GM19324 (cell line): Measurements from ENCODE around the gene PRR35.

Experiments
- ATAC-seq: cut with Tn5 transposase; IDR thresholded peaks from one replicate; pipeline ENCODE4 v1.9.1; 2021; ENCODE audit warnings: mild to moderate bottlenecking, moderate library complexity; ENCODE audit not compliant: unreplicated experiment, low FRiP score

The PRR35 gene

DNA sequence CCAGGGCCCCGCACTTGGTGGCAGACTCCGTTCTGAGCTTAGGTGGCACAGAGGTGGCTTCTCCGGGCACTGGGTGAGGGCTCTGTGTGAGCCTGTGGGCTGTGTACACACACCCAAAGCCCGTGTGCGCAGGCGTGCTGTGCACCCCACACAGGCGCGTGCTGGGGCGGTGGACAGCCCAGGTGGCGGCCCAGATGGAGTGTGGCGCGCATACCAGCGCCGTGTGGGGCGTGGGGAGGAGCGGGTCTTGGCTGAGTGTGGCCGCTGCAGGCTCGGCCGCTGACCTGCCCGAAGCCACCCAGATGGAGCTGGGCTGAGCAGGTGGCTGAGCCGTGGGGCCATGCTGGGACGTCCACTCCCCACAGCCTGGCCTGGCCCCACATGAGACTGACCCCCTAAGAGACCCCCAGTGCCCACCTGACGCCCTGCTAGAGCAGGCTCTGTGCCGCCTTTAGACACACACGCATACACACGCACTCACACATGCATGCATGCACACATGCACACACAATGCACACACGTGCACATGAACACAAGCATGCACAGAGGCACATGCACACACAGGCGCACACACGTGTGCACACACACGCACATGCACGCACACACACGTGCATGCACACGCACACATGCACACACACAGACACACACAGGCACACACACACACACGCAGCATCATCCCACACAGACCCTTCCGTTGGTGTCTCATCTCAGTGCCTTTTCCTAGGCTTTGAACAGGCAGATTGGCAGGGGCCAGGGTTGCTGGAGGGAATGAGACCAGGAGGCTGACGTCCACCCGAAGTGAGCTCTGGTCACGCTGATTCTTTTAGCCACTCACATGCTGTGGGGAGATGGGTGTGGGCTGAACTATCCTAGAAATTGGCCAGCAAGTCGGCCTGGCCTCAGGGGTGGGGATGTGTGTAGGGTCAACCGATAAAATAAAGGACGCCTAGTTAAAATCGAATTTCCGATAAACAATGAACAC, 2.1 kb downstream of the PRR35 start:
- no peak for ATAC-seq

DNA sequence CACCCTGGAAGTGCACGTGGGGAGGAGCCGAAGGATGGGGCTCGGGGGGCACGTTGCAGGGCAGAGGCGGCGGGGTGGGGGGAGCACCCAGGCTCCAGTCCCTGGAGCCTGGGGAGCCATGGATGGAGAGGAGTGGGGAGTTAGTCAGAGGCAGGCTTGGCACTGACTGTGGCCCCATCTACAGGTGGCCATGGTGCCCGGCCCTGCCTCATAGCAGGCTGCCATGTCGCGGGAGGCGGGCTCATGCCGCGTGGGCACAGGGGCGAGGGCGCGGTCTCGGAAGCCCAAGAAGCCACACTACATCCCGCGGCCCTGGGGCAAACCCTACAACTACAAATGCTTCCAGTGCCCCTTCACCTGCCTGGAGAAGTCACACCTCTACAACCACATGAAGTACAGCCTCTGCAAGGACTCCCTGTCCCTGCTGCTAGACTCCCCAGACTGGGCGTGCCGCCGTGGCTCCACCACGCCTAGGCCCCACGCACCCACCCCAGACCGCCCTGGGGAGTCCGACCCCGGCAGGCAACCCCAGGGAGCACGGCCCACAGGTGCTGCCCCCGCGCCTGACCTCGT, 3.0 kb downstream of the PRR35 start:
- no peak for ATAC-seq

DNA sequence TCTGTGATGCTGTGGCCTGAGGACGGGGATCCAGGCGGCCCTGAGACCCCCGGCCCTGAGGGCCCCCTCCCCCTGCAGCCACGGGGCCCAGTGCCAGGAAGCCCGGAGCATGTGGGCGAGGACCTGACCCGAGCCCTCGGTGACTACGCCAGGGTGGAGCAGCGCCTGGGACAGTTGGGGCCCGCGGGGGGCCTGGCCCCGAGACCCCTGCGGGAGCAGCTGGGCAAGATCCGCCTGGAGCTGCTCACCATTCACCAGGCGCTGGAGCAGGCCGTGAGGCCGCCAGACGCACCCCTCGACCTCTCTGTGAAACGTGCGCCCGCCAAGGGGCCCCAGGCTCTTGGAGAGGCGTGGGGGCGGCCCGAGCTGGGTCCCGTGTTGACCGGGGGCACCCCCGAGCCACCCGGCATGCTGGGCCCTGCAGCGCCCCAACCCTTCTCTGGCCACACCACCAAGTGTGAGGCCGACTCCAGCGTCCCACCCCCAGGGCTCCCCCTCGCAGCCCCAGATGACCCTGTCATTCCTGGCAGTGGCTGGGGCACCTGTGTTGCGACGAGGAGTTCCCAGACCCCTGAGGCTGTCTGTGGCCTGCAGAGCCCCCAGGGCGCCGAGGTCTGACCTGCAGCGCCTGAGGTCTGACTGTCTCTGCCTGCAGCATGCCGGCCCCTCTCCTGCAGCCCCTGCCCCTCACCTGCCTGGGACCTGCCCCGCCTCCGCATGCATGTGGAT, 4.7 kb downstream of the PRR35 start:
- ATAC-seq: no peak

DNA sequence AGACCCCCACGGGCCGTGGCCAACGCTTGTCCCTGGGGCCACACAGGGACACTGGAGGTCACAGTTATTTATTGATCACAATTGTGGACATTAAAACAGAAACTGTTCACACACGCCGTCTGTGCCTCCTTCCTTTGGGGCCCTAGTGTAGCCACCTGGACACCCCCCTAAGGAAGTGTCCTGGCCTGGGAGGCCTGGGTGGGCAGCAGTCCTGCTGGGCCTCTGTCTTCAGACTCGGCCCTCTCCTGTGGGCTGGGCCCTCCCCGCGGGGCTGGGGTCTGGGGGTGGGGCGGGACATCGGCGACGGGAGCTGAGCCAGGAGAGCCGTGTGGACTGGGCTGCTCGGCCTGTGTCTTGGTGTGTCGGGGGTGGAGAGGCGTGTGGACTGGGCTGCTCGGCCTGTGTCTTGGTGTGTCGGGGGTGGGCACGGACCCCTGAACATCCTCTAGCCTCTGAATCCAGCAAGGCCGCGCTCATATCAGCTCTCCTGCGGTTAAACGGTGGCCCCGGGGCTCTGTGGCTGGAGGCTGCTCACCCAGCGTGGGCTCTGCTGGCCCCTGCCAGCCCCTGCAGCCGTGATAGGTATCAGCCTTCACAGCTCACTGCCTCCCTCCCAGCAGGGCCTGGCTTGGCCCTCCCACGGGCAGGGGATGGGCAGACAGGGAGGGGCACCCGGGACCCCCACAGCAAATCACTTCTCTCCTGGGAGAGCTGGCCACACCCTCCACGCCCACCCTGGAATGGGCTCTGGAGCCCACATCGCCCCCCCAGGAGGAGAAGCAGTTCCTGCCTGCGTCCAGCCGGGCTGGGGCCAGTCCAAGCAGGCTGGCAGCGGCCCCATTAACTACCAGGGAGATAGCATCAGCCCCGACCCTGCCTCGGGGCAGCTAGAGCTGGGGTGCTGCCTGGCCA, 5.5 kb downstream of the PRR35 start:
- ATAC-seq: no peak

DNA sequence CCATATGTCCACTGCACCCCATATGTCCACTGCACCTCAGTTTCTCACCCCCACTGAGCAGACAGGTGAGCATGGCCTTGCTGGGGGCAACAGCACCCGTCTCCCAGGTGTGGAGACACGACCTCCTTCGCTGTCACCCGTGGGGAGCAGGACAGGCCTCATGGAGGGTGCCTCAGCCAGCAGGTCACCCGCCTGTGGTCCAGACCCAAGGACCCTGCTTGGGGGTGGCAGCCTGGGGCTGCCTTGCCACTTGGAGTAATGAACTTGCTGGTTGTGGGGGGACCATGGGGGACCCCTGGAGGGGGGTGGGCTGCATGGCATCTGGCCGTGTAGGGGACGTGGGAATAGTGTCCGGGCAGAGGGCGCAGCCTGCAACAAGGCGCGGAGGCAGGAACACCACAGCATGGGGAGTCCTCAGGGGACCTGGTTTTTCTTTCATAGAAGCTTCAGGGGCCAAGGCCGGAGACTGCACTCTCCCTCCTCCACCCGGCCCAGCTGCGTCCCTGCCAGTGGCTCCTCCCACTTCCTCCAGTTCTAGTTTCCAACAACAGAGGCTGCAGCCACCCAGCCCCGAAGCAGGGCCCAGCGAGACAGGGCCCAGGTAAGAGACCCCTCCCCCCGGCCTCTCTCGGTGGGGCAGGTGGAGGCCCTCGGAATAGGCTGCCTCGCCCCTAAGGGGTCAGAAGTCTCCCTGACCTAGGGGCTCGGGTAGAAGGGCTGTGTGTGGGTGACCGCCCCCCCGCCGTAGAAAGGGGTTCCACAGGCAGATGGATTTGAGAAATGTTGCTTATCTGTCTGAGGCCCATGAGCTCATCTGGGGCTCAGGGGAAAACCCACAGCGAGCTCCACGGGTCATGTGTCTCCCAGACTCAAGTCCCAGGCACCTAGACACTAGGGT, 6.5 kb downstream of the PRR35 start, which contains the start of gene NHLRC4:
NHLRC4 (plus strand) TSS at position 531 of the 898 bp plus-strand sequence. CDS start 1,043 bp downstream, outside the sequence.
- no peak for ATAC-seq

DNA sequence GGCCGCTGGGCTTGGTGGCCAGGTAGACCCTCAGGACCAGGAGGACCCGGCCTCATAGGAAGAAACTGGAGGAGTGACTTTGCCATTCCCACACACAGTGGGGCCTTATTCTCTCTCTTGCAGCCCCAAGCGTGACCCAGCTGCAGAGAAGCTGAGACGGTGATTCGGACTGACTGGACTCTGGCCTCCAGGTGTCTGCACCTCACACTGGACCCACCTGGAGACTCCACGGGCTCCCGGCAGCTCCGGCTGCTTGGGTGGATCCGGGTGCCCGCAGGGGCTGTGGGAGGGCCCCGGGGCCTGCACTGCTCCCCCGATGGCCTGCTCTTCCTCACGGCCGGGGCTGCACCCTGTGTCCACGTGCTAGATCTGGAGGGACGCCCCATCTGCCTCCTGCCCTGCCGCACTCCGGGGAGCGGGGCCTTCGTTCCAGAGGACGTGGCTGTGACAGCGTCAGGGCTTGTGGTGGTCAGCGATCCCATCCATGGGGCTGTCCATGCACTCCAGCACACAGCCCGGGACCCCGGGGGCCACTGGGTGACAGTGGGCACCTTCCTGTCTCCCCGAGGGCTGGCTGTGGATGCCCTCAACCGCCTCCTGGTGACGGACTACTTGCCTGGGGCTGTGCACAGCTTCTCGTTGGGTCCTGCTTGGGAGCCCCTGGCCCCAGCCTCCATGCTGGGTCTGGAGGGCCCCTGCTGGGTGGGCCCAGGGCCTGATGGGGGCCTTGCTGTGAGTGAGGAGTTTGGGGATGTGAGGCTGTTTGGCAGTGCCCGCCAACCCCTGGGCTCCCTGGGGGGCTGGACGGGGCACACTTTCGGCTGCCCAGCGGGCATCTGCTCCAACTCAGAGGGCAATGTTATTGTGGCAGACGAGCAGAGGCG, 7.4 kb downstream of the PRR35 start:
- no peak for ATAC-seq

DNA sequence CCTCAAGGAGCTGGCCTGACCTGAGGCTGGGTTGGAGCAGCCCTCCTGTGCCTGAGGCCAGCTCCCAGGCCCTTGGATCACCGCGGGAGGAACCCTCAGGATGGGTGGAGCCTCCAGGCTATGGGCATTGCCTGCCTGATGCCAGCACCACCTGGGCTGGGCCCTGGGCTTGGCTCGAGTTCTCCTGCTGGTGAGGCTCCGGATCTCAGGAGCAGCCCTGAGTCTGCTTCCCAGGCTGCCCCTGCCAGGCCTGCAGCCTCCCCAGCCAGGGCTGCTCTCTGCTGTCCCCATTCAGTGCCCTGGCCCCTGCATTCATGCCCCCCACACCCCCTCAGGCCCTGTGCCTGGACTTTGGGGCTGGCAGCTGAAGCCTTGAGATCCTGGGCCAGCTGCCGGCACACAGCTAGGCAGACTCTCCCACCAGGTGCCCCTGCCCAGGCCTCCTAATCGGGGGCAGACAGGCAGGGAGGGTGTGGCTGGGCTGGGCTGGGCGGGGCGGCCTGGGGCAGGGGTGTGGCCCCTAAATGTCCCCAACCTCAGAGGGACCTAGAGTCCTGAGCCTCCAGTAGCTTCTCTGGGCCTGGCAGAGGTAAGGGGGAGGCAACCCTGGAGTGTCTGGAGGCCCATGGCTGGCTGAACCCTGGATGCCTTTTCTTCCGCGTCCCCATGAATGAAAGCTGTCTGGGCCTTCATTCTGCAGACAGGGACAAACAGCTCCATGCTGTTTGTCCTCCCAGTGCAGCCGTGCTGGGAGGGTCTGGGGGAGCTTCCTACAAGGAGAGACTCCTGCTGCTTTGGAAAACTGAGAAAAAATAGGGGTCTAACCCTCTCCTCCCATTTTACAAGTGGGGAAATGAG, 8.4 kb downstream of the PRR35 start:
- no peak for ATAC-seq

DNA sequence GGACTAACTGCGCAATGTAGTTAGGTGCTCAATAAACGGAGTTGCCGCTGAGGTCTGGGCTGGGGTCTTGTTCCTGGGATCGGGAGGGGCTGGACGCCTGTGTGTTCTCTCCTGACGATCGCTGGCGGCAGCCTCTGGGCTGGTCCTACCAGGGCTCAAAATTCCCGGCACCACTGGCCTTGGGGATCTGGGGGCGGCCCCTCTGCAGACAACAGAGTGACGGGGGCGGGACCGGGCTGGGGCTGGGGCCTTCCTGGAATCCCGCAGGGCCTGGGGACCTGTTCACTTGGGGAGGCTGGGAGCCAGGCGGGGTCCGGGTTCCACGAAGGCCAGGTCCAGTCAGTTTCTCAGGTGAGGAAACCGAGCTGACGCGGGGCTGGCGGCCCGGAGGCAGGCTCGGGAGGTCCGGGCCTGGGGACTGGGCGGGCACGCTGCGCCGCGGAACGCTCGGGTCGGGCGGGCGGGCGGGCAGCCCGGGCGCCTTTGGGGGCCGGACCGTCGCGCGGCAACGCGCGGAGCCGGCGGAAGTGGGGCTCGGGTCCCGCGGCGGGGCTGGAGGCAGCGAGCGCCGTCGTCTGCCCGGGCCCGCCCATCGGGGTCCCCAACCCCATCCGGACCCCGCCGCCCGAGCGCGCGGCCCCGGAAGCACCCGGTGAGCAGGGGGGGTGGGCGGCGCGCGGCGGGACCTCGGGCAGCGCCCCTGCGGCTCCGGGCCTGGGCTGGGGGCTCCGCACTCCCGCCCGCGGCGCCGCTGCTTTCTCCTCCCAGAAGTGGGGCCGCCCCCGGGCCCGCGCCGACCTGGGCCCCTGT, 9.5 kb downstream of the PRR35 start, which contains the start of gene PIGQ:
PIGQ (plus strand) TSS at position 524 of the 810 bp plus-strand sequence. CDS start 4,107 bp downstream, outside the sequence.
- peak; percentile 40 for ATAC-seq

DNA sequence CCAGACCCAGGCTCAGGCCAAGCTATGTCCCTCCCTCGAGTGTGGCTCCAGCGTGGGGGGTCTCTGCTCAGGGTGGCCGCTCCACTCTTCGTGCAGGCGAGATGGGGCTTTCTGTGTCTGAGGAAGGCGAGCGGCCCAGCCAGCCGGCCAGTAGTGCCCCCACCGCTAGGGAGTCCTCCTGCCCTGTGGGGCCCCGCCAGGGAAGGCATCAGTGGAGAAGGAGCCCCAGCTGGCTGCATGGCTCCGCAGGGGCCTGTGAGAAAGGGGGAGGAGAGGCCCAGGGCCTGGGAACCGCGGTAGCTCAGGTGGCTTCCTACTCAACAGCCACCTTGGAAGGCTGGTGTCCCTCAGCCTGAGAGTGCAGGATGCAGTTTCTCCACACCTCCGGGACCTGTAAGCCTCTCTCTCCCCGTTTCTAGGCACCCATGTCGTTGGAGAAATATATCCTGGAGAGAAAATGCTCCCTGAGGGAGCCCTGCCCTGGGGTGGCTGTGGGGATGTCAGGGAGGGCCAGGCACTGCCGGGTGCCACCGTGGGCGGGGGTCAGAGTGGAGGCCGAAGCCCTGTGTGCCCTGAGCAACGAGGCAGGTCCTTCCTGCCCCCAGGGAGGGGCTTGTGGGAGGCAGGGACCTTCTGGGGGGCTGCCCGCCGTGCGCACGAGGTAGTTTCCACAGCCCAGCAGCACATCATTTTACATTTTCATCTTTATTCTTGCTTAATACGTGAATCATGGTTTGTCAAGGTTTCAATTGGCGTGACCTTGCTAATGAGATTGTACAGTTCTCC, 12.9 kb downstream of the PRR35 start:
- ATAC-seq: no peak

DNA sequence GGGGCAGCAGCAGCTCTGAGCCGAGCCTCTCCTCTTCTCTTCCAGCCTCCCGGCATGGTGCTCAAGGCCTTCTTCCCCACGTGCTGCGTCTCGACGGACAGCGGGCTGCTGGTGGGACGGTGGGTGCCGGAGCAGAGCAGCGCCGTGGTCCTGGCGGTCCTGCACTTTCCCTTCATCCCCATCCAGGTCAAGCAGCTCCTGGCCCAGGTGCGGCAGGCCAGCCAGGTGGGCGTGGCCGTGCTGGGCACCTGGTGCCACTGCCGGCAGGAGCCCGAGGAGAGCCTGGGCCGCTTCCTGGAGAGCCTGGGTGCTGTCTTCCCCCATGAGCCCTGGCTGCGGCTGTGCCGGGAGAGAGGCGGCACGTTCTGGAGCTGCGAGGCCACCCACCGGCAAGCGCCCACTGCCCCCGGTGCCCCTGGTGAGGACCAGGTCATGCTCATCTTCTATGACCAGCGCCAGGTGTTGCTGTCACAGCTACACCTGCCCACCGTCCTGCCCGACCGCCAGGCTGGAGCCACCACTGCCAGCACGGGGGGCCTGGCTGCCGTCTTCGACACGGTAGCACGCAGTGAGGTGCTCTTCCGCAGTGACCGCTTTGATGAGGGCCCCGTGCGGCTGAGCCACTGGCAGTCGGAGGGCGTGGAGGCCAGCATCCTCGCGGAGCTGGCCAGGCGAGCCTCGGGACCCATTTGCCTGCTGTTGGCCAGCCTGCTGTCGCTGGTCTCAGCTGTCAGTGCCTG, 14.0 kb downstream of the PRR35 start:
- ATAC-seq: no peak

DNA sequence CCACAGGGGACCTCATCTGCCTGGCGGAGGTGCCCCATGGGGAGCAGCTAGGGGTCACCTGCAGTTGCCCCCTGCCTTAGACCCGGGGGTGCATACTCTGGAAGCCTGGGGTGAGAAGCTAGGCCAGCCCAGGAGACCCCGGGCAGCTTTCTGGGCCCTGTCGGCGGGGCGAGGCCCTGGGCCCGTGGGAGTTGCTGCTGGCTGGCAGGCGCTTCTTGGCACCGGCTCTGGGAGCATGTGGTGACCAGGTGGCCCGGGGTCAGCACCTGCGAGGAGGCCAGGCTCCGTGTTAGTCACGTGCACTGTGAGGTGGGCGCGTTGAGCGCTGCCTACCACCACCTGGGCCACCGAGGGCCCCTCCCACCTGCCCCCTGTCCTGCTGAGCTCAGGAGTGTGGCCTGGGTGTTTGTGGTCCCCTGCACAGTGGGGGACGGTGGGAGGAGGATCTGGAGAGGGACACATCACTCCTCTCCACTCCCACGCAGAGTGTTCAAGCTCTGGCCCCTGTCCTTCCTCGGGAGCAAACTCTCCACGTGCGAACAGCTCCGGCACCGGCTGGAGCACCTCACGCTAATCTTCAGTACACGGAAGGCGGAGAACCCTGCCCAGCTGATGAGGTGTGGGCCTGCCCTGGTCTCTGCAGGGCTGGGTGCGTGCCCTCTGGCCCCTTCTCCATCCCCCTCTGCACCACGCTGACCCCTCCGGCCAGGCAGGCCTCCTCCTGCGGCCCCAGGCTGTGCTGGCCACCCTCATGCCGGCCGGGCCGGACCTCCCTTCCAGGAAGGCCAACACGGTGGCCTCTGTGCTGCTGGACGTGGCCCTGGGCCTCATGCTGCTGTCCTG, 15.4 kb downstream of the PRR35 start:
- ATAC-seq: no peak

DNA sequence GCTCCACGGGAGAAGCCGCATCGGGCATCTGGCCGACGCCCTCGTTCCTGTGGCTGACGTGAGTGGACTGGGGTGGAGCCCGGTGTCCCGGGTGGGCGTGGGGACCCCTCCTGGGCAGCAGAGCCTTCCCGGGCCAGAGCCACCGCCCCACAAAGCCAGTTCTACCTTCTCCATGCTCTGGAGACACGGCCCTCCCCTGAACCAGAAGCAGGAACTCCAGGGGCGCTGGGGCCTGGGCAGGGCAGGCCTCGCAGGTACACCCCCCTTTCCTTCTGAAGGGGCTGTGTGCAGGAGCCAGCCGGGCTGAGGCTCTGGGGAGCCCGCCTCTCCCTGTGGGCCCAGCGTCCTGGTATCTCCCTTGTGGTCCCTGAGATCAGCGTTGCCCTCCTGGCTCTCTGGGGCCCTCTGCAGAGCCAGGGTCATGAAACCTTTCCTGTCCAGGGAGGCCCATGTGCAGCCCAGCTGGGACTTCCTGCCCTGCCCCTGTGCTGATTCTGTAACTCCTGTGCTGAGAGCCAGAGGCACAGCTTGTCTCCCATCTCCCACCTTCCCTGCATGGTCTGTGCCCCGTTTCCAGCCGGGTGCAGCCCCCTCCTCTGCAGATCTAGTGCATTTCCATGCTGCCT, 16.1 kb downstream of the PRR35 start:
- no peak for ATAC-seq

DNA sequence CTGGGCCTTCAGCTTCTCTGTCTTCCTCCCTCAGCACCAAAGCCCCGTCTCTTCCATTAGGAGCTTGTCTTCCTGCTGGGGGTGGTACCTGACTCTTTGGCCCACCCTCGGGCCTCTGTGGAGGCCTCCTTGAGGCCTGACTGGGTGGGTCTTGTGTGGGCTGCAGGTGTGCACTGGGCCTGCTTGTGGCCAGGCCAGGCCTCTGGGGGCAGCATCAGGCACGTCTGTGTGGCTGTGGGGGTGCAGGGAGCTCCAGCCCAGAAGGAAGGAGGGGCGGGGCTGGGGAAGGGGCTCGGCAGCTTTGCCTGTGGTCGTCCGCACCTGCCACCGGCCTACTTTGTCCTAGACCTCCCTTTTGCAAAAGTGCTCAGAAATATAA, 16.6 kb downstream of the PRR35 start:
- no peak for ATAC-seq

DNA sequence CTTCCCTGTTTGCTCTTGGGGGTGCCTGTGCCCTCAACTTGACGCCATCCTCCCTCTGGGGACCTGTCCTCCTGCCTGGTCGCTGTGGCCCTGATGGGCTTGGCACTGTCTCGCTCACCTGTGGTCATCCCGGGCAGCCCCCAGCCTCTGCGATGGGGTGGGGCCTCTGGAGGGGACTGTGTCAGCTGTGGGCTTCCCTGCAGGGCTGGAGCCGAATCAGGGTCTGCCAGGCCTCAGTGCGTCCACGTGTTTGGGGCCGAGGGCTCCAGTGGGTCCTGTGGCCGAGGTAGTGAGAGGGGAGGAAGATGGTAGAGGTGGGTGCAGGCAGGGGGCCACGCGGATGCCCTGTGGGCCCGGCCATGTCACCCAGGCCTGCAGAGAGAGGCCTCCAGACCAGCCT, 17.6 kb downstream of the PRR35 start:
- no peak for ATAC-seq
